Pancreas (tissue), 10 donors: ENCODE data around the gene GSTO2. TPM values are rescaled to one million over a fixed set of nuclear protein-coding genes. Genes with fewer than 3 reads are reported as not detected.
A peak's percentile ranks its signal among the peaks of the same experiment; 100 is the strongest.

Experiments used
- ATAC-seq, 4 donors: fragments of 200-7000 bp; cut with Tn5 transposase; one replicate each; pipeline versions ENCODE4 v1.8.0 to v1.9.1; 2020; ENCODE audit warnings: mild to moderate bottlenecking in 4 of 4, moderate library complexity in 4 of 4
- DNase-seq, 6 donors: peaks; one replicate each; pipeline ENCODE4 v3.0.0-alpha.2; 2020
- FAIRE-seq: peaks from 2 replicates; lab custom pipeline; 2012; peaks lifted over from hg19 to GRCh38; lab: Jason Lieb, UNC
- H3K27ac ChIP-seq, 4 donors: fragments of 200-600 bp; sonication (generic); 1 replicate in 3 of 4; 2 replicates in 1 of 4; pipeline versions ENCODE4 v1.5.0 to v1.8.0; 2020
- H3K27me3 ChIP-seq, 4 donors: fragments of 200-600 bp; one replicate each; pipeline ENCODE4 v1.8.0; 2021
- H3K36me3 ChIP-seq, 3 donors: fragments of 200-600 bp; sonication (generic) in 1 of 3; one replicate each; pipeline versions ENCODE4 v1.5.0 to v1.8.0; 2020 to 2021
- H3K4me1 ChIP-seq, 3 donors: fragments of 200-600 bp; one replicate each; pipeline ENCODE4 v1.8.0; 2021
- H3K4me3 ChIP-seq, 4 donors: fragments of 200-600 bp; sonication (generic) in 2 of 4; one replicate each; pipeline versions ENCODE4 v1.5.0 to v1.8.0; 2020 to 2021
- H3K9me3 ChIP-seq, 4 donors: fragments of 200-600 bp; one replicate each; pipeline ENCODE4 v1.8.0; 2021
- CTCF ChIP-seq, 4 donors: fragments of 200-600 bp; sonication (generic) in 3 of 4; IDR thresholded peaks; one replicate each; pipeline versions ENCODE4 v1.5.0 to v1.8.0; 2021; ENCODE audit warnings: antibody characterized with exemption in 4 of 4
- WGBS, 2 donors: extraction: QIAGEN DNeasy Blood & Tissue Kit; methylation state at CpG; one replicate each; pipeline ENCODE4 v1.1.7; 2013; 5-methylcytosine and 5-hydroxymethylcytosine counted together
- intact Hi-C, 3 donors: fragments of 100-400 bp; cut with DNase I; formaldehyde crosslinking; loops; one replicate each; pipeline versions ENCODE4 v1.11.1 to v1.14.2; 2022
- polyA plus RNA-seq, 2 donors: library from polyadenylated mRNA; stranded (reverse); fragments of 200-250 nt; gene quantifications; one replicate each; pipeline ENCODE4 v1.2.3, GENCODE V29; 2013
- total RNA-seq, 6 donors: library from RNA; stranded (reverse); fragmentation: NEBNext Ultra II Directional in 4 of 6; extraction: Animal tissue kit (Norgen Biotek cat#: 25700) in 4 of 6; gene quantifications; one replicate each; pipeline versions ENCODE4 v1.2.1 to v1.2.4, GENCODE V29; 2021 to 2023
- donor health status: healthy with polysubstance abuse.
- donor health status: DM: no; HTN: no; CAD: no; lungs with moderate emphysema.
- donor health status: DM: no; HTN: no; CAD: no.
- donor health status: control.
- donor health status: control.
- donor health status: Bipolar disorder and iron deficiency.
- donor health status: DM: yes; HTN: yes; CAD: no.
- donor health status: DM: no; HTN: no; CAD: no.
- donor health status: DM: no; HTN: no; CAD: no.
- donor health status: DM: yes; HTN: yes; CAD: no.

Gene GSTO2
- total and polyA plus RNA-seq, 8 donors = 13.8 to 28.1 (median 18.2) TPM

- no peak overlapping the region for H3K27ac ChIP-seq
- ATAC-seq (no peak), FAIRE-seq (no peak), DNase-seq (peak in 1 of 6 donors; percentile 17)
- no peak for TF ChIP-seq CTCF (IDR thresholded peaks at IDR 0.05)
- H3K4me1 ChIP-seq = peaks cover 0 to 4% (median 0%) of the 10 kb centered on the region in 3 donors
- peaks cover 0 to 21% (median 0%) of the 10 kb centered on the region in 3 donors for H3K36me3 ChIP-seq
- no peaks in the 10 kb centered on the region for H3K27me3 ChIP-seq
- WGBS, 2 donors = 87 to 92% methylated on average over 7 of the region's 7 CpGs
- H3K9me3 ChIP-seq = no peaks in the 10 kb centered on the region
- no peak overlapping the region for H3K4me3 ChIP-seq
- intact Hi-C loops = no loop called here
These were observed 48.8 kb downstream of the GSTO2 start for GRCh38 chr10:104317726-104318299.

- TF ChIP-seq CTCF (IDR thresholded peaks at IDR 0.05) = no peak
- DNase-seq (peak in 1 of 6 donors; percentile 34), FAIRE-seq (no peak), ATAC-seq (no peak)
- Histone ChIP-seq H3K4me3 (no peak overlapping the region), H3K9me3 (no peaks in the 10 kb centered on the region), H3K27me3 (no peaks in the 10 kb centered on the region), H3K4me1 (peaks cover 0 to 4% (median 0%) of the 10 kb centered on the region in 3 donors), H3K27ac (no peak overlapping the region), H3K36me3 (peaks cover 0 to 21% (median 0%) of the 10 kb centered on the region in 3 donors)
- WGBS, 2 donors = 90 to 94% methylated on average over 5 of the region's 5 CpGs
- intact Hi-C loops = no loop called here
These were observed 49.3 kb downstream of the GSTO2 start for GRCh38 chr10:104318326-104318725.

GRCh38 chr10:104318810-104319741 lies 50.1 kb downstream of the GSTO2 start:
- no peaks in the 10 kb centered on the region for H3K9me3 ChIP-seq
- H3K27ac ChIP-seq = no peak overlapping the region
- H3K4me1 ChIP-seq = peaks cover 0 to 4% (median 0%) of the 10 kb centered on the region in 3 donors
- H3K36me3 ChIP-seq = peaks cover 0 to 13% (median 0%) of the 10 kb centered on the region in 3 donors
- 80 to 88% methylated on average over 19 of the region's 19 CpGs for WGBS, 2 donors
- peak in 2 of 4 donors; percentile 4 to 30 for ATAC-seq
- H3K4me3 ChIP-seq = no peak overlapping the region
- intact Hi-C loops = no loop called here
- FAIRE-seq = no peak
- no peaks in the 10 kb centered on the region for H3K27me3 ChIP-seq
- no peak for TF ChIP-seq CTCF (IDR thresholded peaks at IDR 0.05)
- DNase-seq = no peak

- FAIRE-seq = no peak
- intact Hi-C loops = no loop called here
- Histone ChIP-seq H3K36me3 (no peaks in the 10 kb centered on the region), H3K27me3 (no peaks in the 10 kb centered on the region), H3K4me3 (no peak overlapping the region), H3K27ac (no peak overlapping the region), H3K4me1 (peaks cover 0 to 4% (median 0%) of the 10 kb centered on the region in 3 donors), H3K9me3 (no peaks in the 10 kb centered on the region)
- 78 to 87% methylated on average over 6 of the region's 6 CpGs for WGBS, 2 donors
- TF ChIP-seq CTCF (IDR thresholded peaks at IDR 0.05) = no peak
- DNase-seq = peak in 1 of 6 donors; percentile 51
- ATAC-seq = no peak
These were observed 52.2 kb downstream of the GSTO2 start for GRCh38 chr10:104321226-104321625.
